GM12878 (cell line): ENCODE data around the gene IL18R1. TPM values are rescaled to one million over a fixed set of nuclear protein-coding genes. Genes with fewer than 3 reads are reported as not detected.

Source experiments
- ATAC-seq: fragments of 200-7000 bp; cut with Tn5 transposase; 3 replicates; pipeline ENCODE4 v1.9.1; 2020; ENCODE audit warnings: mild to moderate bottlenecking, moderate library complexity
- BruUV-seq: library from RNA; stranded (reverse); fragments of 400-500 nt; replicated peaks from 2 replicates; lab custom pipeline; 2021; lab: Mats Ljungman, UMichigan
- CTCF ChIA-PET: fragments of 300-600 bp; sonication (Branson Sonifier 250); formaldehyde crosslinking; extraction: SDS; loops from one replicate; lab custom pipeline; 2021; ENCODE audit warnings: inconsistent platforms; lab: Yijun Ruan, JAX
- POLR2A ChIA-PET: fragments of 350-600 bp; formaldehyde crosslinking; extraction: SDS; loops from one replicate; lab custom pipeline; 2021; ENCODE audit warnings: inconsistent platforms; lab: Charles Lee
- RAD21 ChIA-PET: fragments of 300-600 bp; sonication (Branson Sonifier 250); formaldehyde crosslinking; loops from one replicate; lab custom pipeline; 2023; ENCODE audit warnings: antibody characterized with exemption; ENCODE audit not compliant: unreplicated experiment; lab: Charles Lee
- SMC1A ChIA-PET: fragments of 300-600 bp; sonication (Branson Sonifier 250); formaldehyde crosslinking; loops from one replicate; lab custom pipeline; 2023; ENCODE audit not compliant: unreplicated experiment, uncharacterized antibody; lab: Charles Lee
- DNase-seq: peaks from one replicate; pipeline ENCODE4 v3.0.0-alpha.2; 2011; ENCODE audit warnings: low read depth, low spot score
- FAIRE-seq: peaks from 3 replicates; lab custom pipeline; 2011; peaks lifted over from hg19 to GRCh38; lab: Jason Lieb, UNC
- H2AFZ ChIP-seq: 2 replicates; pipeline ENCODE4 v1.6.0; 2011; ENCODE audit warnings: low read depth, low read length, control low read depth; ENCODE audit not compliant: control insufficient read depth
- H3K27ac ChIP-seq: 2 replicates; pipeline ENCODE4 v1.5.1; 2011; ENCODE audit warnings: control low read depth; ENCODE audit not compliant: control insufficient read depth, insufficient read depth
- H3K27me3 ChIP-seq, 2 experiments: replicated peaks in 1 of 2; 2 replicates each; pipeline versions ENCODE4 v1.6.0 to v1.6.1; 2011; ENCODE audit warnings: low read length in 1 of 2; ENCODE audit not compliant: control insufficient read depth in 2 of 2, insufficient read depth in 2 of 2
- H3K36me3 ChIP-seq, 2 experiments: 2 replicates each; pipeline ENCODE4 v1.5.1; 2011; ENCODE audit warnings: low read length in 1 of 2; ENCODE audit not compliant: control insufficient read depth in 2 of 2, insufficient read depth in 2 of 2
- H3K4me1 ChIP-seq: 2 replicates; pipeline ENCODE4 v1.6.1; 2011; ENCODE audit warnings: mild to moderate bottlenecking, low read length, moderate library complexity, mixed read lengths; ENCODE audit not compliant: control insufficient read depth, insufficient read depth
- H3K4me2 ChIP-seq: 2 replicates; pipeline ENCODE4 v1.6.0; 2011; ENCODE audit warnings: control low read depth; ENCODE audit not compliant: control insufficient read depth, insufficient read depth
- H3K4me3 ChIP-seq: fragments of 200-600 bp; sonication (generic); 2 replicates; pipeline ENCODE4 v1.5.1; 2016
- H3K79me2 ChIP-seq: 2 replicates; pipeline ENCODE4 v1.6.0; 2011; ENCODE audit warnings: low read length; ENCODE audit not compliant: control insufficient read depth, insufficient read depth
- H3K9ac ChIP-seq: 2 replicates; pipeline ENCODE4 v1.8.0; 2011; ENCODE audit warnings: low read length, control low read depth, mixed read lengths; ENCODE audit not compliant: control insufficient read depth, insufficient read depth
- H3K9me3 ChIP-seq: replicated peaks from 3 replicates; pipeline ENCODE4 v1.5.1; 2011; ENCODE audit warnings: mild to moderate bottlenecking, low read length; ENCODE audit not compliant: control insufficient read depth, insufficient read depth
- H4K20me1 ChIP-seq: 2 replicates; pipeline ENCODE4 v1.6.0; 2011; ENCODE audit not compliant: control insufficient read depth, insufficient read depth
- ATF2 ChIP-seq: IDR thresholded peaks from 2 replicates; pipeline ENCODE4 v1.6.1; 2012; ENCODE audit warnings: low read length, inconsistent platforms
- ATF7 ChIP-seq: fragments of 450-650 bp; IDR thresholded peaks from 2 replicates; pipeline ENCODE4 v1.6.1; 2016; ENCODE audit warnings: low read depth, mild to moderate bottlenecking
- BACH1 ChIP-seq: fragments of 450-650 bp; IDR thresholded peaks from 2 replicates; pipeline ENCODE4 v1.6.1; 2017; ENCODE audit warnings: mild to moderate bottlenecking, borderline replicate concordance
- BHLHE40 ChIP-seq, 2 experiments: fragments of 450-650 bp in 1 of 2; IDR thresholded peaks; 2 replicates each; pipeline ENCODE4 v1.6.1; 2011 to 2017; ENCODE audit warnings: low read depth in 2 of 2, borderline replicate concordance in 1 of 2, improper control_type of control experiment in 1 of 2, low read length in 1 of 2, mild to moderate bottlenecking in 1 of 2
- ESRRA ChIP-seq: IDR thresholded peaks from 2 replicates; pipeline ENCODE4 v1.6.1; 2012; ENCODE audit warnings: mild to moderate bottlenecking, low read length, improper control_type of control experiment
- HDAC2 ChIP-seq: fragments of 200-600 bp; sonication (generic); IDR thresholded peaks from 2 replicates; pipeline ENCODE4 v1.6.1; 2017
- MEF2B ChIP-seq: fragments of 450-650 bp; IDR thresholded peaks from 2 replicates; pipeline ENCODE4 v1.6.1; 2018; ENCODE audit warnings: mild to moderate bottlenecking, moderate library complexity; ENCODE audit not compliant: partially characterized antibody, poor library complexity, severe bottlenecking
- MLLT1 ChIP-seq: fragments of 450-650 bp; IDR thresholded peaks from 2 replicates; pipeline ENCODE4 v1.6.1; 2016; ENCODE audit warnings: mild to moderate bottlenecking
- MYB ChIP-seq: fragments of 150-350 bp; IDR thresholded peaks from 2 replicates; pipeline ENCODE4 v1.6.1; 2014; ENCODE audit warnings: mild to moderate bottlenecking, low read depth, low read length, borderline replicate concordance
- NR2C2 ChIP-seq: IDR thresholded peaks from 2 replicates; pipeline ENCODE4 v1.6.1; 2011; ENCODE audit warnings: borderline replicate concordance, low read depth; ENCODE audit not compliant: control insufficient read depth, insufficient read length
- RELB ChIP-seq: fragments of 450-650 bp; IDR thresholded peaks from 2 replicates; pipeline ENCODE4 v1.6.1; 2017; ENCODE audit warnings: low read depth, mild to moderate bottlenecking, moderate library complexity
- REST ChIP-seq: IDR thresholded peaks from 2 replicates; pipeline ENCODE4 v1.6.1; 2012; ENCODE audit warnings: mild to moderate bottlenecking, low read depth, low read length
- TCF3 ChIP-seq: IDR thresholded peaks from 2 replicates; pipeline ENCODE4 v1.6.1; 2012; ENCODE audit warnings: low read depth, mild to moderate bottlenecking, low read length, borderline replicate concordance; ENCODE audit not compliant: insufficient read depth
- USF2 ChIP-seq: IDR thresholded peaks from 2 replicates; pipeline ENCODE4 v1.6.1; 2011; ENCODE audit warnings: low read depth, low read length, improper control_type of control experiment, borderline replicate concordance
- WGBS: methylation state at CpG from one replicate; pipeline ENCODE4 v1.1.6; 2016; ENCODE audit warnings: low lambda C conversion rate; ENCODE audit not compliant: insufficient replicate concordance, insufficient coverage; ENCODE audit errors: missing lambda C conversion rate; 5-methylcytosine and 5-hydroxymethylcytosine counted together
- in situ Hi-C: fragments of 300-500 bp; cut with MboI; formaldehyde crosslinking; loops from 9 replicates; pipeline ENCODE4 v1.14.3; 2018; ENCODE audit warnings: mixed read lengths
- intact Hi-C: fragments of 100-400 bp; cut with micrococcal nuclease; formaldehyde crosslinking; loops from one replicate; pipeline ENCODE4 v1.14.2; 2022; ENCODE audit not compliant: unreplicated experiment
- polyA plus RNA-seq, 11 experiments: library from polyadenylated mRNA; depleted of rRNA in 4 of 11; unstranded in 6 of 11; stranded (reverse) in 5 of 11; fragments of >200 nt; fragmentation: Nextera tagmentation in 4 of 11; fragmentation: Illumina TruSeq in 1 of 11; extraction: Ambion mirVana in 4 of 11; extraction: Trizol in 1 of 11; gene quantifications; 1 replicate in 1 of 11; 2 replicates in 10 of 11; pipeline versions ENCODE4 v1.2.1 to v1.2.3, GENCODE V29; 2011 to 2016; ENCODE audit warnings: inconsistent platforms in 2 of 11, missing spikeins in 2 of 11, low read depth in 1 of 11
- total RNA-seq, 4 experiments: library from RNA; depleted of rRNA in 3 of 4; stranded (reverse); fragments of >200 nt in 3 of 4; fragmentation: Illumina TruSeq in 1 of 4; extraction: Trizol in 1 of 4; gene quantifications; 2 replicates each; pipeline versions ENCODE4 v1.2.1 to v1.2.3, GENCODE V29; 2013 to 2021

Gene IL18R1
- total and polyA plus RNA-seq, 10 of the 15 experiments (the other 5 are each of a cell fraction or from before 2014, with no cell fraction given), result 3.5 to 15.5 (median 11.1) TPM

GRCh38 chr2:102438111-102438510 lies 82.5 kb downstream of the IL18R1 start:
- ATAC-seq (no peak), FAIRE-seq (no peak), DNase-seq (no peak)
- no peaks in the 10 kb centered on the region for H3K79me2 ChIP-seq
- CTCF ChIA-PET, result interaction anchor here (0.8 to 5.8 kb wide), 5 partner anchors 10 to 1019 kb away, joined by 3 to 34 read pairs (median 4); no protein-coding TSS in a partner anchor
- H3K27me3 ChIP-seq, result no peaks in the 10 kb centered on the region
- no TSS peak for BruUV-seq
- no peak for TF ChIP-seq BHLHE40 (IDR thresholded peaks at IDR 0.05; ENCODE audit: borderline replicate concordance in 1 of 2, low read depth in 2 of 2, low read length in 1 of 2)
- no peak for TF ChIP-seq ATF7
- TF ChIP-seq REST, result no peak
- no peak for TF ChIP-seq TCF3
- no peak for TF ChIP-seq HDAC2
- no peak for TF ChIP-seq MEF2B
- no peak for TF ChIP-seq NR2C2
- no peak for TF ChIP-seq USF2
- TF ChIP-seq MLLT1, result no peak
- no peak for TF ChIP-seq ATF2
- TF ChIP-seq MYB, result no peak
- TF ChIP-seq RELB, result no peak
- no peak for TF ChIP-seq BACH1
- no peak for TF ChIP-seq ESRRA
- no peaks in the 10 kb centered on the region; the same call in 2 of the 3 replicates for H3K9me3 ChIP-seq
- SMC1A ChIA-PET, result interaction anchor here (0.9 to 5.0 kb wide), 4 partner anchors 12 to 198 kb away, joined by 3 to 24 read pairs (median 4); no protein-coding TSS in a partner anchor
- H3K27ac ChIP-seq, result no peak overlapping the region
- in situ Hi-C loops (no loop called here), intact Hi-C loops (loop anchor here (5.0 kb wide), 1 partner anchor 356 kb away; no protein-coding TSS in a partner anchor)
- WGBS, result 57% methylated on average over 3 of the region's 3 CpGs
- H3K4me1 ChIP-seq, result peaks cover 24% of the 10 kb centered on the region
- POLR2A ChIA-PET, result no interaction called here
- H3K4me2 ChIP-seq, result no peak overlapping the region
- H2AFZ ChIP-seq, result no peak overlapping the region
- no peaks in the 10 kb centered on the region for H3K36me3 ChIP-seq
- RAD21 ChIA-PET, result interaction anchor here (2.2 to 3.1 kb wide), 3 partner anchors 10 to 198 kb away, joined by 5 to 15 read pairs (median 6); no protein-coding TSS in a partner anchor
- no peaks in the 10 kb centered on the region for H4K20me1 ChIP-seq
- H3K9ac ChIP-seq, result no peak overlapping the region
- H3K4me3 ChIP-seq, result no peak overlapping the region
